GM18858 (cell line): Measurements from ENCODE around the gene CABLES1.

Experiments used
- ATAC-seq: cut with Tn5 transposase; IDR thresholded peaks from one replicate; pipeline ENCODE4 v1.9.1; 2021; ENCODE audit not compliant: unreplicated experiment

CABLES1 gene

GRCh38 chr18:23211146-23211545, 75.9 kb downstream of the CABLES1 start:
- no peak for ATAC-seq

GRCh38 chr18:23212161-23212560, 76.9 kb downstream of the CABLES1 start:
- no peak for ATAC-seq

DNA sequence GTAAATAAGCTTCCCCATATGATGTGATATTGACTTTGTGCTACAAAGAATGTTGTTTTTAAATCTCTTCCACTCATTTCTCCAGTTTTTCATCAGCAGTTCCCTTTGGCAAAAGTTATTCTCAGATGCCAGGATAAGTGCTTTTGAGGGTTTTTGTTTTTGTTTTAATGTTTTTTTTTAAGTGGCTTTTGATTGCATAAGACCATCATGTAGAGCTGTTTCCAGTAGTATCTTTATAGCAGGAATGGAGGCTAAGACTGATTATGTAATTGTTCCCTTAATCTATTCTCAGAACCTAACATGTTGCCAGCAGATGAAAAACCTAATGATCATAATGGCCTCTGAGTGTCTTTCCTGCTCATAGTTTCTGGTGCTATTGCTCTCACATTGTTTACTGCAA, 77.9 kb downstream of the CABLES1 start:
- ATAC-seq, result no peak

DNA sequence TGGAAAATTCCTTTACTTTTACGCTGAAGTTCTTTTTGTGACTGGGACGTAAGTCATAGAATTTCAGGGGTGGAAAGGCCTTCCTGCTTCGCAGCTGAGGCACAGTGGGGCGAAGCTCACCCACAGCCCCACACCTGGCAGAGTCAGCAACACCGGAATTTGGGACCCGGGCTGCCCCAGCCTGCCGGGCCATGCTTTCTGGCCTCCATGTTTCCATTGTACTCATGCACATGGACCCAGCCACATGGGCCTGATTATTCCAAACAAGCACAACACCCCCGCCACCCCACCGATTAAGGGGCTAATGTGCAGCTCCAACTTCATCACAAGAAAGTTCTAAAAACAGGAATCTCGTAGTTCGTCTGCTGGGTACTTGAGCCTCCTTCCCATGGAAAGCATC, 82.5 kb downstream of the CABLES1 start:
- ATAC-seq, result no peak

GRCh38 chr18:23220355-23220754, 85.1 kb downstream of the CABLES1 start:
- ATAC-seq, result no peak

DNA sequence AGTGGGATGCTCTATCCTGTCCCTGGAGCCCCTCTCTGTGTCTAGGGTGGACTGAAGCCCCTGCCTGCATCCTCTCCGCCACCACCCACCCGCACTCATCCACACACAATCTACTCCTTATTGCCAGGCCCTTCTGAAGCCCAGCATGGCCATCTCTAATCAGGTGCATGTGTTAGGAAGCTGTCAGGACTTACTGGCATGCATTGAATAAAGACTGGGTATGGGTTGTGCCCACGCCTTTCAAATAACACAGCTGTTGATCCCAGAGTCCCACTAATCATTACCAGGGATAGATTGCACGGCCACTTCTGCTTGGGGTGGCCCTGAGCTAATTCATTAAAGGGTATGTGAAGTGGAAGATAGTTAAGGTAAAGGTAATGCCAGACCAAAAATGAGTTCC, 88.4 kb downstream of the CABLES1 start:
- ATAC-seq, result no peak

DNA sequence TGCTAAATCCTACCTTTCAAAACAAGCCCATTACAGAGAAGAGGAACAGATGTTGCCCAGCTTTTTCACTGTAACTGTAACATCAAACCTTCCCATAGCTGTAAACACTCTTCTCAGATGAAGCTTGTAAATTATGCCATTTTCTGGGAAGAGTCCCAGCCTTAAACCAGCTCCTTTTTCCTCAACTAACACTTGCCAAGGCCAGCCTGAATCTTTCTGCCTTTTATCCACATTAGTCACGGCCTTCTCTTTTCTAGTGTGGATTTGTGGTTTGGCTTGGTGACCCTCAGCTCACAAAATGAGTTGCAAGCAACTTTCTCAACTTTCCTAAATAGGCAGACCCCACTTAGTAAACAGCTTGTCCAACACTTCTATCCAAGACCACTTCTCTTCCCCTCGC, 90.2 kb downstream of the CABLES1 start:
- ATAC-seq, result no peak

- no peak for ATAC-seq
Measured at GRCh38 chr18:23226391-23226790, 91.1 kb downstream of the CABLES1 start.

GRCh38 chr18:23226930-23227725, 91.8 kb downstream of the CABLES1 start:
- ATAC-seq, result no peak

DNA sequence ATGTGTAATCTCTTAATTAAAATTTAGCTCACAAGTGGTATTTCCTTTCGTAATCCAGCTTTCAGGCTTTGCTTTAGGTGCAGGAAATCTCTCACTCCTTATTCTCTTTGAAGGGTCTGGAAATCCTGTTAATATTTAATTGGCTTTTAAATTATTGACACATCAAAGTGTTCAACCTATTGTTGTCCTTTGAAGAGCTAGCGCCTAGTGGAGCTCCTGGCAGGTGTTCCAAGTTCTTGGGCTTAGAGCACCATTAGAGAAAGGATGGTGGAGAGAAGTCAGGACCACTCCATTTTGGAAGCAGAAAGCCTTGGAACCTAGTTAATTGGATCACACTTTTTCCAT, 92.4 kb downstream of the CABLES1 start:
- ATAC-seq, result no peak

- ATAC-seq, result peak; percentile 27
Measured at GRCh38 chr18:23228102-23229061, 93.1 kb downstream of the CABLES1 start.

GRCh38 chr18:23229472-23229871, 94.2 kb downstream of the CABLES1 start:
- ATAC-seq, result no peak

GRCh38 chr18:23230686-23231085, 95.4 kb downstream of the CABLES1 start:
- ATAC-seq, result no peak

DNA sequence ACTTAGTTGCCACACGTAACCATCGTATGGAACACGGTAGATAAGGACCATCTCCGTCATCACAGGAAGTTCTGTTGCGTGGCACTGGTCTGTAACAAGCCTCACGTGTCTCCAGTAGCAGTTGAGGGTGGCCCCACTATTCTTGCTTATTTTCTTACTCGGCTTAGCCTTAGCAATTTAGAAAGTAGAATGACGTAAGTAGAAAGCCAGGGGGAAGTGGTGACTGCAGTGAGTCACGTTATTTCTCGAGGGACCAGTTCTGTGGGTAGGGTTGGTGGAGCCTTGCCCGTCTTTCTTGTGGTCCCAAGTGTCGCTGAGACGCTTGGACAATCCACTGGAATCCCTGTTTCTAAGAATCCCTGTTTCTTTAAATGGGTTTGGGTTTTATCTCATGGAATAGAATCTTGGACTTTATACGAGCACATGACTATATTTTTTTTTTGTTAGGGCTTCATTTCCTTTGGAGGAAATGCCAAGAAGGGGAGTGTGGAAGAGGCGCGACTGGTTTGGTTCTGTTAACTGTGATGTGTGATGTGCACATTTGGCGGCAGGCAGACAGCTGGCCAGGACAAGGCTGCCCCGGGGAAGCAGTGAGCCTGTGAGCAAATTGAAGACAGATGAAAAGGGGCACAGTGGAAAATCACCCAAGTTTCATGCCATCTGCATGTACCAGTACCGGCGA, 96.2 kb downstream of the CABLES1 start:
- peak; percentile 80 for ATAC-seq

- no peak for ATAC-seq
Measured at GRCh38 chr18:23232331-23232730, 97.0 kb downstream of the CABLES1 start.

GRCh38 chr18:23234619-23235018, 99.3 kb downstream of the CABLES1 start:
- ATAC-seq, result no peak

DNA sequence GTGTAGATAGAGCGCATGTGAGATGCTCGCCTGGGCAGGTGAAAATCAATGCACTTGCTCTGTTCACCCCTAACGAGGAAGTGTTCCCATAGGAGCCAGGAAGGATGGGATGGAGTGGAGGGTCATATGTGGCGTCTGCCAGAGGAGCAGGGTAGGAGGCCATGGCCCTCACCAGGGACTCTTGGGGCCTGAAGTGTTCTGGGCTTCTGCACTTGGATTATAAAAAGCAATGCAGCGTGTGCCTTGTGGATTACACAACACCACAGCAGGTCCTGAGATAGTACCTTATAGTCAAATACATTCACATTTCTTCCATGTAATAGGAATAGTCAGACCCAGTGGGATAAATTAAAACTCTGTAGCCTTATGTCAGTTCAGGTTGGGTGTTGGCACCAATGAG, 100.1 kb downstream of the CABLES1 start:
- ATAC-seq, result no peak

- ATAC-seq, result no peak
Measured at GRCh38 chr18:23235860-23236259, 100.6 kb downstream of the CABLES1 start.

DNA sequence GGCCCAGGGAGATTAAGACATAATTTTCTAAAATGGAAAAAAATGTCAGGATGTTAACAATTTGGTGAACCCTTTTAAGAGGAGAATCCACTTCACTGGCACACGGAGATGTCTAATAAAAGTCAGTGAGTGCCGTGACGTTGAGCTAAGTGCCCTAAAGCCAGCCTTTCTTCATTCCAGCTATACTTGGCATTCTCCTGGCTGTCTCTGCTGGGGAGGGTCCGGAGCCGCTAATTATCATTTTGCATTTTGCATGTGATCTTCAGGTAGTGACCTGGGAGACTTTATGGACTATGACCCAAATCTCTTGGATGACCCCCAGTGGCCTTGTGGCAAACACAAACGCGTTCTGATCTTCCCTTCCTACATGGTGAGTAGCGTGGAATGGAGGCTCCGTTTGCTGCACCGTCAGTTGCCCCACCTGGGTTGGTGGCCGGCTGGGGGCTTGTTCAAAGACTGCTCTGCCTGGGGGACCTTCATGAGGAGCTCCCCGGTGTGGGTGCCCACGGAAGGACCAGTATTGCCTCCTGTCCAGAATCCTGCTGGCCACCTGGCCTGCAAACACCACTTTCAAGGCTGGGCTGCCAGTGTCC, 101.7 kb downstream of the CABLES1 start:
- ATAC-seq, result no peak

- ATAC-seq, result peak; percentile 47
Measured at GRCh38 chr18:23237524-23238151, 102.4 kb downstream of the CABLES1 start.

- ATAC-seq, result no peak
Measured at GRCh38 chr18:23238152-23238531, 102.9 kb downstream of the CABLES1 start.
